Peyer's patch (tissue), 4 donors: ENCODE results near the gene OR51A7. TPM values are rescaled to one million over a fixed set of nuclear protein-coding genes. Genes with fewer than 3 reads are reported as not detected.

ENCODE experiments used
- DNase-seq, 3 donors: peaks; one replicate each; pipeline ENCODE4 v3.0.0-alpha.2; 2017 to 2019
- H3K27ac ChIP-seq, 4 donors: fragments of 200-600 bp; sonication (generic); one replicate each; pipeline ENCODE4 v1.5.1; 2016 to 2019
- H3K27me3 ChIP-seq, 2 donors: fragments of 200-600 bp; sonication (generic); one replicate each; pipeline ENCODE4 v1.5.1; 2019
- H3K36me3 ChIP-seq, 3 donors: fragments of 200-600 bp; sonication (generic); one replicate each; pipeline ENCODE4 v1.5.1; 2016 to 2019
- H3K4me1 ChIP-seq, 4 donors: fragments of 200-600 bp; sonication (generic); one replicate each; pipeline ENCODE4 v1.5.1; 2016 to 2019
- H3K4me3 ChIP-seq, 4 donors: fragments of 200-600 bp; sonication (generic); 1 replicate in 3 of 4; 2 replicates in 1 of 4; pipeline ENCODE4 v1.5.1; 2016 to 2019; ENCODE audit warnings: mild to moderate bottlenecking in 1 of 4
- H3K9me3 ChIP-seq, 4 donors: fragments of 200-600 bp; sonication (generic); one replicate each; pipeline ENCODE4 v1.5.1; 2016 to 2019; ENCODE audit warnings: mild to moderate bottlenecking in 1 of 4
- CTCF ChIP-seq, 6 experiments: fragments of 450-650 bp in 4 of 6; fragments of 200-600 bp in 2 of 6; sonication (generic) in 1 of 6; IDR thresholded peaks; one replicate each; pipeline ENCODE4 v1.5.1; 2017 to 2019; ENCODE audit warnings: antibody characterized with exemption in 6 of 6, mild to moderate bottlenecking in 3 of 6, moderate library complexity in 1 of 6
- POLR2A ChIP-seq, 2 donors: fragments of 450-650 bp; IDR thresholded peaks; one replicate each; pipeline ENCODE4 v1.5.1; 2017; ENCODE audit warnings: antibody characterized with exemption in 2 of 2, mild to moderate bottlenecking in 2 of 2, moderate library complexity in 2 of 2
- total RNA-seq, 4 donors: library from RNA; depleted of rRNA; stranded (reverse); fragments of >200 nt; gene quantifications; one replicate each; pipeline ENCODE4 v1.1.0, GENCODE V29; 2016

OR51A7 gene
- total RNA-seq, 4 donors from 2014 or later, result not detected

- Histone ChIP-seq H3K27ac (no peak overlapping the region), H3K4me3 (no peak overlapping the region), H3K4me1 (no peaks in the 10 kb centered on the region), H3K9me3 (no peaks in the 10 kb centered on the region), H3K27me3 (no peaks in the 10 kb centered on the region), H3K36me3 (no peaks in the 10 kb centered on the region)
- no peak for DNase-seq
- no peak for TF ChIP-seq POLR2A (IDR thresholded peaks at IDR 0.05)
- no peak for TF ChIP-seq CTCF (IDR thresholded peaks at IDR 0.05)
Measured at GRCh38 chr11:4957396-4957795, 53.8 kb downstream of the OR51A7 start.

Other genes with a start within 250 kb of the OR51A7 start
- under 1 TPM in 2 of 4 donors, not detected in 2; 0.67 to 0.85 TPM for gene OR51E2, start 205.9 kb upstream of the OR51A7 start, total RNA-seq
- gene MMP26, start 199.0 kb upstream of the OR51A7 start, total RNA-seq, result not detected
- gene OR51F1, start 133.8 kb upstream of the OR51A7 start, total RNA-seq, result not detected
- gene OR52R1, start 99.4 kb upstream of the OR51A7 start, total RNA-seq, result not detected
- not detected for gene OR51F2, start 82.5 kb upstream of the OR51A7 start, total RNA-seq
- gene OR51S1, start 54.6 kb upstream of the OR51A7 start, total RNA-seq, result not detected
- gene OR51T1, start 21.9 kb upstream of the OR51A7 start, total RNA-seq, result not detected
- not detected for gene OR51G2, start 15.6 kb downstream of the OR51A7 start, total RNA-seq
- gene OR51G1, start 20.6 kb downstream of the OR51A7 start, total RNA-seq, result not detected
- not detected for gene OR51A4, start 43.8 kb downstream of the OR51A7 start, total RNA-seq
- not detected for gene OR51A2, start 51.9 kb downstream of the OR51A7 start, total RNA-seq
- gene OR51L1, start 91.1 kb downstream of the OR51A7 start, total RNA-seq, result not detected
- not detected for gene OR52J3, start 142.7 kb downstream of the OR51A7 start, total RNA-seq
- not detected for gene OR52E2, start 155.8 kb downstream of the OR51A7 start, total RNA-seq
- gene OR52E1, start 165.8 kb downstream of the OR51A7 start, total RNA-seq, result not detected
- gene OR52A5, start 234.6 kb downstream of the OR51A7 start, total RNA-seq, result not detected